ENCODE results near the gene KIRREL3.

DNA sequence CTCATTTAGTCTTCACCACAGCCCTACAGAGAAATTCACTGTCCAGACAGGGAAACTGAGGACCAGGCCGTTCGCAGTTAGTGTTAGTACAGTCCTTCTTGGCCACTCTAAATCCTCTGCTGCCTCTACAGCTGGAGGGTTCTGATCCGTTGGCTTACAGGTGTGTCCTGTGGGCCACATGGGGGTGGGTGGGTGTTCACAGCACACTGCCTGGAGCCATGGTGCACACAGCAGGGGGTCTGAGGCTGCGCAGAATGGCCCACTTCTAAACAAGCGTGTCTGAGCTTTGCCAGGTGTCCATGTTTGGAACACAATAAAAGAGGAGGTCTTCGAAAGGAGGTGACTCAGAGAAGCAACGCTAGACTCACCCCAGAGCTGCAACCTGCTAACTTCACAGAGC, 396.1 kb downstream of the KIRREL3 start:
- no peak for TF ChIP-seq CTCF (IDR thresholded peaks at IDR 0.05)
- no peak for TF ChIP-seq POLR2AphosphoS5 (IDR thresholded peaks at IDR 0.05)
- TF ChIP-seq POLR2A (IDR thresholded peaks at IDR 0.05): no peak
